ENCODE measurements around the gene CASP8.

- TF ChIP-seq POLR2A (IDR thresholded peaks at IDR 0.05): no peak
- no peak for TF ChIP-seq CTCF (IDR thresholded peaks at IDR 0.05)
Measured at GRCh38 chr2:201257381-201257955, 2.9 kb upstream of the CASP8 start.
